GM10266 (cell line): ENCODE measurements around the gene CD109.

Experiments used
- DNase-seq: peaks from one replicate; pipeline ENCODE4 v3.0.0; 2012; ENCODE audit errors: extremely low spot score
- TF ChIP-seq, protein P1 (sequence below): IDR thresholded peaks from 2 replicates; pipeline ENCODE4 v1.5.1; 2012; ENCODE audit warnings: mild to moderate bottlenecking, low read depth; ENCODE audit not compliant: control insufficient read depth, insufficient read depth; ENCODE audit errors: missing control alignments

CD109 gene

DNA sequence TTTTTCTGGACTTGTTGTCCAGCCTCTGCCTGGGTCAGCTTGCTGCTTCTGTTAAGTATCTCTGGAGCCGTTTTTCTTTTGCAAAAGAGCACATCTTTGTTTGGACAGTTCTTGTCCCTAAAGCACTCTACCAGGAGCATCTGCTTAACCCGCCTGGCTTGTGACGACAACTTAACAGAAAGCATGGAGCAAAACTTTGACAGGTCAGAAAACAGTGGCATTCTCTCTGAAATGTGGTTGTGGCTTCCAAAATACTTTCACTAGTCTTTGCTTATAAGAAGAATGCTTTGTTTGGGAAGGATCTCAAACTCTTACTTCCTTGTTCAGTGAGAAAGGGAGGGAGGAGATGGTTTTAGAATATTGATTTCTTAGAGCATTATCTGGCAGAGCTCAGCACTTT lies 47.6 kb downstream of the CD109 start:
- no peak for DNase-seq
- TF ChIP-seq, protein P1, sequence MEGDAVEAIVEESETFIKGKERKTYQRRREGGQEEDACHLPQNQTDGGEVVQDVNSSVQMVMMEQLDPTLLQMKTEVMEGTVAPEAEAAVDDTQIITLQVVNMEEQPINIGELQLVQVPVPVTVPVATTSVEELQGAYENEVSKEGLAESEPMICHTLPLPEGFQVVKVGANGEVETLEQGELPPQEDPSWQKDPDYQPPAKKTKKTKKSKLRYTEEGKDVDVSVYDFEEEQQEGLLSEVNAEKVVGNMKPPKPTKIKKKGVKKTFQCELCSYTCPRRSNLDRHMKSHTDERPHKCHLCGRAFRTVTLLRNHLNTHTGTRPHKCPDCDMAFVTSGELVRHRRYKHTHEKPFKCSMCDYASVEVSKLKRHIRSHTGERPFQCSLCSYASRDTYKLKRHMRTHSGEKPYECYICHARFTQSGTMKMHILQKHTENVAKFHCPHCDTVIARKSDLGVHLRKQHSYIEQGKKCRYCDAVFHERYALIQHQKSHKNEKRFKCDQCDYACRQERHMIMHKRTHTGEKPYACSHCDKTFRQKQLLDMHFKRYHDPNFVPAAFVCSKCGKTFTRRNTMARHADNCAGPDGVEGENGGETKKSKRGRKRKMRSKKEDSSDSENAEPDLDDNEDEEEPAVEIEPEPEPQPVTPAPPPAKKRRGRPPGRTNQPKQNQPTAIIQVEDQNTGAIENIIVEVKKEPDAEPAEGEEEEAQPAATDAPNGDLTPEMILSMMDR = no peak

DNA sequence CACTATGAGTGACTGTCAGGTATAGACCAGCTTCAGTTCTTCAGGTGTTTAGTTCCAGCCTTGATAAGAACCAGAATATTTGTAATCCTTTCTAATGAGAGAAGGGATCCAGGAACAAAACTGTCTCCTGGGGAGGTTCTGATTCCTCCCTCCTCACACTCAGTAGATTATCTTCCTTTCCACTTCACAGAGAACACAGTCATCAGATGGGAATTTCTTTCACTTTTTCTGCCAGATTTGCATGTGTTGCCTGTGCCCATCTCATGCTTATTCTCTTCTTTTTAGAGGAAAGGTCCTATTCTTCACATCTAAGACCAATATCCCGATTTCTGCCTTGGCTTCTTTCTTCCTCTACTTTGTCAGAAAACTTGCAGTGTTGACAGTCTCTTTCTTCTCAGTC lies 50.8 kb downstream of the CD109 start:
- TF ChIP-seq, protein P1 = no peak
- DNase-seq = no peak

DNA sequence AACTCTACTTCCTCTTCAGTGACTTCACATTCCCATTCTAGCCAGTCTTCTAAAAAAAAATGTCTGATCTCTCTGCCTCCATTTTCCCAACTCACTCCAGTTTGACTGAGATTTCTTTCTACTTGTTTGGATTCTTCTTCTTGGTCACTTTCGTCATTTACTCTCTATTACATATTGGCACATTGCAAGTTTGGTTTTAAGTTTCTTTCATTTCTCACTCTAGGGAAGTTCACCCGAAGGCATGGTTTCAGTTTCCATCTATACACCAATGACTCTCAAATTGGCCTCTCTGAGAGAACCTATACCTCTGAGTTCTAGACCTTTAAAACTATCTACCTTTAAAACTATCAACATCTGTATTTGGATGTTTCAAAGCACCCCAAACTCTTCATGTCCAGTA lies 51.3 kb downstream of the CD109 start:
- peak; percentile 33 for DNase-seq

DNA sequence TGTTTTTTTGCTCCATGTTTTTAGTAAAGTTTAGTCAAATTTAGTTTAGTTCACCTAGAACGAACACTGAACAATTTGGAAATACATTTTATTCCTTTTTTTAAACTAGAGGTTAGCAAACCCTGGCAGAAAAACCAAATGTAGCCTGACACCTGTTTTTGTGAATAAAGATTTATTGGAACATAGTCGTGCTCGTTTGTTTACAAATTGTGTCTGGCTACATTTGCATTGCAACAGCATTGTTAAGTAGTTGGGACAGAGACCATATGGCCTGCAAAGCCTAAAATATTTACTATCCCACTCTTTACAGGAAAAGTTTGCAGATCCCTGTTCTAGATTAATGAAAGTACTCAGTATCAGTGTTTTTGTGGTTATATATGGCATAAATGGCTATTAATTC lies 56.9 kb downstream of the CD109 start:
- no peak for DNase-seq
- TF ChIP-seq, protein P1 = no peak

More for the DNA sequence above, 51.3 kb downstream of the CD109 start:
- TF ChIP-seq, protein P1 = no peak

DNA sequence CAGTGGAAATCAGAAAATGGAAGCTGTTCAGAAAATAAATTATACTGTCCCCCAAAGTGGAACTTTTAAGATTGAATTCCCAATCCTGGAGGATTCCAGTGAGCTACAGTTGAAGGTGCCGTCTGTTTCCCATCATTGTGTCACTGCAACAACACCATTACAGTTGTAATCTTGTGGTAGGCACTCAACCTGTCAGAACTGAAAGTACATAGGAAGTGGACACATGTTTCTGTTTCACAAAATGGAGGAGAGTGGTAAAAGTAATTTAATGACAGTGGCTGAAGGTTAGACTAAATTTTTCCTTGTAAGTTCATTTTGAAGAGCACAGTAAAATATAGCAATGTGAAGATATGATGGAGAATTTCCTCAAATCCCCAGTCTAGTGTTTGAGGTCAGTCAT lies 70.0 kb downstream of the CD109 start:
- TF ChIP-seq, protein P1 = no peak
- no peak for DNase-seq

DNA sequence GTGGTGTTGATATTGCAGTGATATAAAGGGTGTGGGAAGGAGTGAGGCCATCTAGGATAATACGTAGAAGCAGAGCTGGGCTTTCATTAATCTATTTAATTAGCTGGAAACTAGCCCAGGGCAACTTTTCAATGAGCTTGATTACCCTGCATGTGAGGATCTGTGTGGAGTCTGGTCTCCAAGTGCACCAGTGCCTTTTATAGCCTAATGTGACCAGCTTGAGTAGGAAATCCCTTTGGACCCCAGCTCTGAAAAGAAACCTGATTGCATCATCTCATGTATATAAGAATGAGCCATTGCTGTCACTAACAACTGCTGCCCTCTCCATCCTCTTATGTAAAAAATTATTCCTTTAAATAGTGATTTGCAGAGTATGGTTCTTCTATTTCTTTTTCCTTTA lies 72.6 kb downstream of the CD109 start:
- no peak for DNase-seq
- TF ChIP-seq, protein P1 = no peak

DNA sequence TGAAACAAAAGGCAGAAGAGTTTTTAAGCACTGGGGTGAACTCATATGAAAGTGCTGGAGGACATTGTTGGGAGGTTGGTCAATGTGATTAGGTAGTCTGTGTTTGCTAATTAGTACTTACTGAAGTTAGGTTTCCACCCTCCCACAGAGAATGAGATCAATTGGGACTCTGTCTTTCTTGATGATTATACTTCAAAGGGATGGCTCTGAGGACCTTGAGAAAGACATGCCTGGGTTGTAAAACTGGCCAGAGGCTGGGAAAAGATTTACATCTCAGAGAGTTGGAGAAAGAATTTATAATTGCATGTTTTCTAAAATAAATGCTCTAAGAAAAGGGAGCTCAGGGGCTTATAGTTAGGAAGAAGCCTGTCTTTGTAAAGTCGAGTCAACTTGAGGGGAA lies 74.0 kb downstream of the CD109 start:
- DNase-seq = no peak
- TF ChIP-seq, protein P1 = no peak
